ENCODE measurements around the gene EPOP. TPM values are rescaled to one million over a fixed set of nuclear protein-coding genes. Genes with fewer than 3 reads are reported as not detected.

The EPOP gene
- total and polyA plus RNA-seq, 2 of the 8 experiments (the other 6 are each of a cell fraction or from before 2014, with no cell fraction given), result 1.5 to 3.3 TPM

DNA sequence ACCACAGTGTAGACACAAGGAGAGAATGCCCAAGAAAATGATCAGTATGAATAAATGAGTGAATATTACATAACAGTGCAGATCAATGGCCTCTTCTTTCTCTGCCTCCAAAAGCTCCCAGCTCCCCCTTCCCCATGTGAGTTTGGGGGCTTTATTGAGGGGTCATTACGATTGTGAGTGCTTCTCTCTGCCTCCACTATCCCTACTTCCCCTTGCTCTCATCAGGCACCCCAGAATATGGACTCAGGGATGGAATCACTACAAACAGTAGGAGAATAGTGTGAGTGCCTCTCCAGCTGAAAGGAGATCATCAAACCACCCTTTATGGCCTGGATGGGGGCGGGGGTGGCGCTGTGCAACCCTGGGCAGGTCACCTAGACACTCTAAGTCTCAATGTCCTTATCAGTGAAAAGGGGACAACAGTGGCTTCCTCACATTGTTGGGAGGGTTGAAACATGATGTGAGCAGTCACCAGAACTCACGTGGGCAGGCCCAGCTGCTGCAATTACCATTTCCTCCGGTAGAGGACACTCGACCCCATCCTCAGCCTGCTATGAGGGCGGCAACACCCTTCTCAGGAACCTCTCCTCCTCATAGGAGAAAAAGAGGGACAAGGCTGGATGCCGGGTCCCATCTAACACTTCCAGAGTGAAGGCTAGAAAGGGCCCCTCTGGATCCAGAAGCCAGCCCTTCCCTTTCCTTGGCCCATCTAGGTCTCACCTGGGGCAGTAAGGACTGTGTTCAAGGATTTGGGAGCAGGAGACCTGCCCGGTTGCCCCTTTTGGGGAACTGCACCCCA, 2.1 kb upstream of the EPOP start (continued):
- TF ChIP-seq CHD1 (IDR thresholded peaks at IDR 0.05; ENCODE audit: low read depth, low read length), result no peak
- TF ChIP-seq SP4 (IDR thresholded peaks at IDR 0.05; ENCODE audit: low read length), result no peak
- TF ChIP-seq, protein P1, sequence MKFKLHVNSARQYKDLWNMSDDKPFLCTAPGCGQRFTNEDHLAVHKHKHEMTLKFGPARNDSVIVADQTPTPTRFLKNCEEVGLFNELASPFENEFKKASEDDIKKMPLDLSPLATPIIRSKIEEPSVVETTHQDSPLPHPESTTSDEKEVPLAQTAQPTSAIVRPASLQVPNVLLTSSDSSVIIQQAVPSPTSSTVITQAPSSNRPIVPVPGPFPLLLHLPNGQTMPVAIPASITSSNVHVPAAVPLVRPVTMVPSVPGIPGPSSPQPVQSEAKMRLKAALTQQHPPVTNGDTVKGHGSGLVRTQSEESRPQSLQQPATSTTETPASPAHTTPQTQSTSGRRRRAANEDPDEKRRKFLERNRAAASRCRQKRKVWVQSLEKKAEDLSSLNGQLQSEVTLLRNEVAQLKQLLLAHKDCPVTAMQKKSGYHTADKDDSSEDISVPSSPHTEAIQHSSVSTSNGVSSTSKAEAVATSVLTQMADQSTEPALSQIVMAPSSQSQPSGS (IDR thresholded peaks at IDR 0.05; ENCODE audit: low read length), result no peak
